Uterus (tissue), 4 donors: ENCODE data around the gene TMEM87B. TPM values are rescaled to one million over a fixed set of nuclear protein-coding genes. Genes with fewer than 3 reads are reported as not detected.

Experiments used
- DNase-seq, 2 donors: peaks; one replicate each; pipeline ENCODE4 v3.0.0-alpha.2; 2019 to 2020
- H3K27ac ChIP-seq, 2 donors: fragments of 200-600 bp; sonication (generic); 1 replicate in 1 of 2; 2 replicates in 1 of 2; pipeline ENCODE4 v1.5.1; 2016 to 2018
- H3K27me3 ChIP-seq, 2 donors: fragments of 200-600 bp; sonication (generic); one replicate each; pipeline ENCODE4 v1.5.1; 2018 to 2019; ENCODE audit warnings: control low read depth in 1 of 2
- H3K36me3 ChIP-seq, 2 donors: fragments of 200-600 bp; sonication (generic); one replicate each; pipeline ENCODE4 v1.5.1; 2019; ENCODE audit warnings: control low read depth in 1 of 2
- H3K4me1 ChIP-seq, 2 donors: fragments of 200-600 bp; sonication (generic); one replicate each; pipeline ENCODE4 v1.5.1; 2018 to 2019; ENCODE audit warnings: control low read depth in 1 of 2
- H3K4me3 ChIP-seq, 2 donors: fragments of 200-600 bp; sonication (generic); 1 replicate in 1 of 2; 2 replicates in 1 of 2; pipeline ENCODE4 v1.5.1; 2018 to 2019; ENCODE audit warnings: mild to moderate bottlenecking in 1 of 2
- H3K9me3 ChIP-seq, 2 donors: fragments of 200-600 bp; sonication (generic); one replicate each; pipeline ENCODE4 v1.5.1; 2019; ENCODE audit warnings: control low read depth in 1 of 2
- POLR2A ChIP-seq, 2 donors: fragments of 450-650 bp; IDR thresholded peaks; one replicate each; pipeline ENCODE4 v1.6.1; 2016; ENCODE audit warnings: antibody characterized with exemption in 2 of 2, mild to moderate bottlenecking in 1 of 2, moderate library complexity in 1 of 2
- intact Hi-C: fragments of 100-400 bp; cut with DNase I; formaldehyde crosslinking; loops from one replicate; pipeline ENCODE4 v1.15.1; 2023; ENCODE audit warnings: low total_unique reads
- total RNA-seq, 4 donors: library from RNA; depleted of rRNA in 3 of 4; stranded (reverse); fragments of >200 nt in 3 of 4; gene quantifications; one replicate each; pipeline versions ENCODE4 v1.1.0 to v1.2.4, GENCODE V29; 2014 to 2023
- TF ChIP-seq, protein P1 (sequence below), 4 experiments: fragments of 200-600 bp in 2 of 4; fragments of 450-650 bp in 2 of 4; sonication (generic) in 2 of 4; IDR thresholded peaks; one replicate each; pipeline ENCODE4 v1.5.1; 2016 to 2019; ENCODE audit warnings: antibody characterized with exemption in 4 of 4, mild to moderate bottlenecking in 2 of 4, moderate library complexity in 1 of 4
- donor health status: DM: yes; HTN: yes; CAD: no.

The TMEM87B gene
- total RNA-seq, 4 donors from 2014 or later, result 6.7 to 51.6 (median 27.0) TPM

DNA sequence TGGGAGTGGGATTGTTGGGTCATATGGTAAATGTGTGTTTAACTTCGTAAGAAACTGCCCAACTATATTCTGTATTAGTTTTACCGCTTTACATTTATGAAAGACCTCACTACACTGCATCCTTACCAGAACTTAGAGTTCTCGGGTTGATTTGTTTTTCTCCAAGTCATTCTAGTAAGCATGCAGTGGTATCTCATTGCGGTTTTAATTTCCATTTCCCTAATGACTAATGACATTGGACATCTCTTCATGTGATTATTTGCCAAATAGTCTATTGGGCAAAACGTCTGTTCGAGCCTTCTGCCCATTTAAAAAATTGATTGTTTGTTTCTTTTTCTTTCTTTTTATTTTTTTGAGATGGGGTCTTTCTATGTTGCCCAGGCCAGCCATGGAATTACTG is 89.9 kb downstream of the TMEM87B start:
- H3K36me3 ChIP-seq, result no peaks in the 10 kb centered on the region
- H3K27ac ChIP-seq, result no peak overlapping the region
- no peaks in the 10 kb centered on the region for H3K27me3 ChIP-seq
- no peaks in the 10 kb centered on the region for H3K9me3 ChIP-seq
- H3K4me1 ChIP-seq, result peaks cover 0 to 1% of the 10 kb centered on the region in 2 donors
- intact Hi-C loops, result no loop called here
- no peak overlapping the region for H3K4me3 ChIP-seq
- DNase-seq, result no peak
- TF ChIP-seq POLR2A (IDR thresholded peaks at IDR 0.05), result no peak
- TF ChIP-seq, protein P1, sequence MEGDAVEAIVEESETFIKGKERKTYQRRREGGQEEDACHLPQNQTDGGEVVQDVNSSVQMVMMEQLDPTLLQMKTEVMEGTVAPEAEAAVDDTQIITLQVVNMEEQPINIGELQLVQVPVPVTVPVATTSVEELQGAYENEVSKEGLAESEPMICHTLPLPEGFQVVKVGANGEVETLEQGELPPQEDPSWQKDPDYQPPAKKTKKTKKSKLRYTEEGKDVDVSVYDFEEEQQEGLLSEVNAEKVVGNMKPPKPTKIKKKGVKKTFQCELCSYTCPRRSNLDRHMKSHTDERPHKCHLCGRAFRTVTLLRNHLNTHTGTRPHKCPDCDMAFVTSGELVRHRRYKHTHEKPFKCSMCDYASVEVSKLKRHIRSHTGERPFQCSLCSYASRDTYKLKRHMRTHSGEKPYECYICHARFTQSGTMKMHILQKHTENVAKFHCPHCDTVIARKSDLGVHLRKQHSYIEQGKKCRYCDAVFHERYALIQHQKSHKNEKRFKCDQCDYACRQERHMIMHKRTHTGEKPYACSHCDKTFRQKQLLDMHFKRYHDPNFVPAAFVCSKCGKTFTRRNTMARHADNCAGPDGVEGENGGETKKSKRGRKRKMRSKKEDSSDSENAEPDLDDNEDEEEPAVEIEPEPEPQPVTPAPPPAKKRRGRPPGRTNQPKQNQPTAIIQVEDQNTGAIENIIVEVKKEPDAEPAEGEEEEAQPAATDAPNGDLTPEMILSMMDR (IDR thresholded peaks at IDR 0.05), result no peak

DNA sequence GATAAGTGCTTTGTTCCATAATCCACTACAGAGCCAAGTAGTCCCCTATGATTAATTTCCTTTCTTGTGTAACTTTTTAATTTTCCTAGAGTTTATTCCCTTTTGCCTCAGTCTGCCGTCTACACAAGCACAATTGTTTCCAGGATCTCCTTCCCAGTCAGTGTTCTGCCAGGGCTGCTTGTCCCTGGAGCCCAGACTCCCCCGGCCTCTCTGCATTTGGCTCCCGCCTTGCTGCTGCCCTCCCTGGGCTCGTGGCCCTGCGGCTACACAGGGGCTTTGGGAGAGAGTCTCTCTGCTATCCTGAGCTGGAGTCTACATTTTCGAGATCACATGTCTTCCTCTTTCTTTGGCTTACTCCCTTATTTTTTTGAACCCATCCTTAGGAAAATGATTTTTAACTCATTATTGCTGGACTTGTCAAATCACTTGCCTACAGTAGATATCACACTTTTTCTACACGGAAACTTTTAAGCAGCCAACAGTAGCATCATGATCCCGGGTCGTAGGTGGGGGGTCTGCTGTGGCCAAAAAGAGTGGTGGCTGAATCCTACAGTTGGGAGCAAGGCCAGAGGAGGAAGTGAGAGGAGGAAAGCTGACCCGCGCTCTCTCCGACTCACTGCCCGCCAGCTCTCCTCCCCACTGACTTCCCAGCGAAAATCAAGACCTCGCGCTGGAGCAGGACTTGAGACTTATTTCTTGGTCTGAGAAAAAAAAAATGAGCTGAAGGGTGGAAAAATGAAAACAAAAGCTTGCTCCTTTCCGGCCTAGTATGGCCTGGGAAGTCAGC is 92.5 kb downstream of the TMEM87B start:
- intact Hi-C loops, result no loop called here
- Histone ChIP-seq H3K4me3 (no peak overlapping the region), H3K27ac (peak overlapping the region; percentile 31 to 61), H3K36me3 (no peaks in the 10 kb centered on the region), H3K27me3 (no peaks in the 10 kb centered on the region), H3K4me1 (peaks cover 0 to 9% of the 10 kb centered on the region in 2 donors), H3K9me3 (no peaks in the 10 kb centered on the region)
- TF ChIP-seq, protein P1 (IDR thresholded peaks at IDR 0.05), result no peak
- TF ChIP-seq POLR2A (IDR thresholded peaks at IDR 0.05), result no peak
- peak in 1 of 2 donors; percentile 52 for DNase-seq

DNA sequence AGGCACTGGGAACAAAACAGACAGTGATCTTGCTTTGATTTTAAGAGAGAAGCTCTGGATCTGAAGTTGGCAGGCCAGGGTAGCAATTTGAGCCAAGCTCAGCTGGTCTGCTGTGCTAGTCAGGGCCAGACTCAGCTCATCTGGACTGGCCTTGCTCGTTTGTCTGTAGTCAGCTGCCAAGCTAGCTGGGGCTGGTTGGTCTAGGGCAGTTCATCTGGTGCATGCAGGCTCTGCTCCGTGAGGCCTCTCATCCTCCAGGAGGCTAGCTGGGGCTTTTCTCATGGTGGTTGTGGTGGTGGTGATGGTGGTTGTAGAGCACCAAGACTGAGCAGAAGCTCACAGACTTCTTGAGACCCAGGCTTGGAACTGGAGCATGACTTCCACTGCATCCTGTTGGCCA is 93.4 kb downstream of the TMEM87B start:
- H3K27me3 ChIP-seq, result no peaks in the 10 kb centered on the region
- DNase-seq, result no peak

DNA sequence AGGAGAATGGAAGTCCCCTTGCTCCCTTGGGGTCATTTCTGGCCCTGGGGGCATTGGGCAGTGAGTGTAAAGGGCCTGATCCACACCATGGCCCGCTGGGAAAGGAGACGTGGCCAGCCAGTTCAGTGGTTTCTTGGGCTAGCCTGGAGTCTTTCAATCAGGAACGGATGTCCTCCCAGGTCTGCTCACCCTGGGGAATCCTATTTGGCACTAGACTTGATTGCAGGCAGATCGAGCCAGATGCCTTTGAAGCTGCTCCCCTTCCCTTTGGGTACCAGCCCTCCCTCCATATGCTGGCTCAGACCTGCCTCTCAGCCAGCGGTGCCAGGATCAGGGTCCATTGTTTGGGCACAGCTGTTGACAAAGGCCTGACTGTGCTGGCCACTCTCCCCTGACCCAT is 94.1 kb downstream of the TMEM87B start:
- peaks cover 0 to 9% of the 10 kb centered on the region in 2 donors for H3K4me1 ChIP-seq
- H3K9me3 ChIP-seq, result no peaks in the 10 kb centered on the region
- TF ChIP-seq, protein P1 (IDR thresholded peaks at IDR 0.05), result no peak
- TF ChIP-seq POLR2A (IDR thresholded peaks at IDR 0.05), result no peak
- intact Hi-C loops, result no loop called here
- H3K27me3 ChIP-seq, result no peaks in the 10 kb centered on the region
- H3K36me3 ChIP-seq, result no peaks in the 10 kb centered on the region
- no peak overlapping the region for H3K4me3 ChIP-seq
- H3K27ac ChIP-seq, result peak overlapping the region; percentile 45 to 61
- no peak for DNase-seq

More for the DNA sequence above, 93.4 kb downstream of the TMEM87B start:
- Histone ChIP-seq H3K27ac (peak overlapping the region in 1 of 2 donors; percentile 61), H3K4me3 (no peak overlapping the region), H3K36me3 (no peaks in the 10 kb centered on the region), H3K4me1 (peaks cover 0 to 9% of the 10 kb centered on the region in 2 donors), H3K9me3 (no peaks in the 10 kb centered on the region)
- intact Hi-C loops, result no loop called here
- TF ChIP-seq POLR2A (IDR thresholded peaks at IDR 0.05), result no peak
- TF ChIP-seq, protein P1 (IDR thresholded peaks at IDR 0.05), result no peak

DNA sequence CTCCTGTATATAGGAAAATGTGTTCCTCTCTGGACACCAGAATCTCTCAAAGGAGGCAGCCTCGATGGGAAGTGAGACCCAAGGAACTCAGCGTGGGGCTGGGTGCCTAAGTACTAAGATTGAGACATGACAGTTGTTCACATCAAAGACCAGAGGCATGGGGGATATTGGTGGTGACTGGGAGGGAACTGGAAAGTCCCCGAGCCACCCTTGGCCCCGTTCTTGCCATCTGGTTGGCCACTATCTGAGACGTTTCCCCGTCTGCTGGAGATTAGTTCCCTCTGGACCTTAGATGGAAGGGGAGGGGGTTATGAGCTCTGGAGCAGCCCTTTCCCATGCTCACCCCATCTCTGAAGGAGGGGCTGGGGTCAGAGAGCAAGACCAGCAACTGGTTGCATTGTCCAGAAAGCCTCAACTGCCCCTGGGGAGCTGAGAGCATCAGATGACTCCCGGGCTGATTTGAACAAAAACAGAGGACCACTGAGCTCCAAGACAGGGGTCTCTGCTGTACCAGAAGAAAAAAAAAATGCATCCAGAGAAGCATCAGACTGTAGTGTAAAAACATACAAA is 94.9 kb downstream of the TMEM87B start:
- Histone ChIP-seq H3K36me3 (no peaks in the 10 kb centered on the region), H3K9me3 (no peaks in the 10 kb centered on the region), H3K27me3 (no peaks in the 10 kb centered on the region), H3K27ac (peak overlapping the region; percentile 62 to 73), H3K4me1 (peaks cover 0 to 9% of the 10 kb centered on the region in 2 donors), H3K4me3 (no peak overlapping the region)
- no peak for DNase-seq
- intact Hi-C loops, result no loop called here
- no peak for TF ChIP-seq POLR2A (IDR thresholded peaks at IDR 0.05)
- TF ChIP-seq, protein P1 (IDR thresholded peaks at IDR 0.05), result no peak
